GM23338 (cell line): Measurements from ENCODE around the gene TAF3.

Experiments
- CREB1 ChIP-seq: fragments of 250-450 bp; sonication (Bioruptor Pico); IDR thresholded peaks from 2 replicates; pipeline ENCODE4 v1.5.0; 2020; ENCODE audit warnings: low read depth, mild to moderate bottlenecking, moderate library complexity
- CTCF ChIP-seq, 2 experiments: fragments of 200-600 bp in 1 of 2; sonication (generic) in 1 of 2; conservative IDR thresholded peaks; 2 replicates each; pipeline versions ENCODE4 v1.5.1 to v1.6.1; 2016 to 2017; ENCODE audit warnings: antibody characterized with exemption in 2 of 2, low read depth in 2 of 2, mild to moderate bottlenecking in 2 of 2, moderate library complexity in 1 of 2
- ETS1 ChIP-seq: IDR thresholded peaks from 2 replicates; pipeline ENCODE4 v1.6.1; 2016; ENCODE audit warnings: antibody characterized with exemption
- EZH2 ChIP-seq: fragments of 200-600 bp; sonication (generic); IDR thresholded peaks from one replicate; pipeline ENCODE4 v1.8.0; 2017; ENCODE audit warnings: antibody characterized with exemption, mild to moderate bottlenecking, low read depth; ENCODE audit not compliant: unreplicated experiment
- EZH2phosphoT487 ChIP-seq: fragments of 200-600 bp; sonication (generic); IDR thresholded peaks from one replicate; pipeline ENCODE4 v1.8.1; 2018; ENCODE audit warnings: antibody characterized with exemption; ENCODE audit not compliant: unreplicated experiment
- JUNB ChIP-seq: IDR thresholded peaks from one replicate; pipeline ENCODE4 v1.6.1; 2016; ENCODE audit warnings: antibody characterized with exemption; ENCODE audit not compliant: unreplicated experiment
- NANOG ChIP-seq: IDR thresholded peaks from 2 replicates; pipeline ENCODE4 v1.6.1; 2016; ENCODE audit warnings: antibody characterized with exemption, borderline replicate concordance
- POLR2AphosphoS5 ChIP-seq: IDR thresholded peaks from 2 replicates; pipeline ENCODE4 v1.6.1; 2016; ENCODE audit warnings: antibody characterized with exemption, low read depth
- REST ChIP-seq: IDR thresholded peaks from one replicate; pipeline ENCODE4 v1.6.1; 2018; ENCODE audit warnings: antibody characterized with exemption; ENCODE audit not compliant: unreplicated experiment
- STAT1 ChIP-seq: IDR thresholded peaks from one replicate; pipeline ENCODE4 v1.6.1; 2016; ENCODE audit warnings: antibody characterized with exemption; ENCODE audit not compliant: unreplicated experiment
- ZNF331 ChIP-seq: fragments of 250-450 bp; sonication (Bioruptor Pico); IDR thresholded peaks from 2 replicates; pipeline ENCODE4 v1.5.0; 2020; ENCODE audit warnings: low read depth, mild to moderate bottlenecking, moderate library complexity
- ZNF462 ChIP-seq: fragments of 250-450 bp; sonication (Bioruptor Pico); IDR thresholded peaks from 2 replicates; pipeline ENCODE4 v1.5.0; 2020; ENCODE audit warnings: mild to moderate bottlenecking, moderate library complexity

- no peak for TF ChIP-seq EZH2phosphoT487
- no peak for TF ChIP-seq CTCF (conservative IDR thresholded peaks at IDR 0.05; ENCODE audit: low read depth in 2 of 2)
- no peak for TF ChIP-seq JUNB
- no peak for TF ChIP-seq REST
- TF ChIP-seq EZH2, result no peak
- TF ChIP-seq POLR2AphosphoS5, result no peak
- no peak for TF ChIP-seq ZNF462 (CRISPR knock-in tag)
- TF ChIP-seq ETS1, result no peak
- no peak for TF ChIP-seq NANOG
- no peak for TF ChIP-seq STAT1
- TF ChIP-seq CREB1 (CRISPR knock-in tag), result no peak
- no peak for TF ChIP-seq ZNF331 (CRISPR knock-in tag)
Measured at GRCh38 chr10:8017277-8017676, 199.0 kb downstream of the TAF3 start.
